ENCODE results near the gene SART1. TPM values are rescaled to one million over a fixed set of nuclear protein-coding genes. Genes with fewer than 3 reads are reported as not detected.
"Not testable (repeated sequence)": the region's sequence is repeated elsewhere in the genome, so short reads cannot be mapped to it uniquely, and the experiment has no call there.

The SART1 gene
- total RNA-seq, 1 donor from 2014 or later: 82.5 TPM

DNA sequence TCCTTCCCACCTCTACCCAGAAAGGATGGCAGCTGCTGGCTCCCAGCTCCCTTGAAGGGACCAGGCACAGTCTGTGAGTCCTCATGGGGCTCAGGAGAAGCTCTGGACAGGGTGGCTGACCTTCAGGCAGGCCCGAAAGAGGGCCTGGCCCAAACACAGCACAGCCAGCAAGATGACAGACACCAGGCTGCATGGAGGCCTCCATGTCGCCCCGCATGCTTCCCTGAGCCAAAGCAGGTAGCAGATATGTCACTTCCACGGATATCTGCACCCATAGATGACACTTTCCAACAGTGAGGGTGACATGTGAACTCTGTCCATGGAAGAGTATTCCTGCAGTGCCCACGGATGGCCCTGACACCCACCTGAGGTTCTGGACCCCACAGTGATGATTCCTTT, 22.1 kb downstream of the SART1 start:
- intact Hi-C loops (cut with micrococcal nuclease): no loop called here

DNA sequence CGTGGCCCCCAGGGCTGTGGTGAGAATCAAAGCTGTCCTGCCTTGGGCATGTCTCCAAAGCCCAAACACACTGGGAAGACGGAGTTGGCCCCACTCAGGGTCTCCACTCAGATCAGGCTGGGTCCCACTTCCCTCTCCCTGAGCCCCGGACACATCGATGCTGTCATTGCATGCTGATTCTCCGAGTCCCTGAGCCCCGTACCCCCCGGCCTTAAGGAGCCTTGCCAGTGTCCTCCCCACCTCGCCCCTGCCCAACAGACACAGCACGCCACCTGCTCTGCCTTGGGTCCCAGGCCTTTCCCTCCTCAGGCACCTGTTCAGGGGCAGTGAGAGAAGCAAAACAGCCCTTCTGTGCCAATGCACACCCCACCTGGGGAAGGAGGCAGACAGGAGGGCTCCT, 25.8 kb downstream of the SART1 start:
- intact Hi-C loops (cut with micrococcal nuclease): loop anchor here (5.0 kb wide), 1 partner anchor 370 kb away; the partner anchor contains the start of gene PCNX3

DNA sequence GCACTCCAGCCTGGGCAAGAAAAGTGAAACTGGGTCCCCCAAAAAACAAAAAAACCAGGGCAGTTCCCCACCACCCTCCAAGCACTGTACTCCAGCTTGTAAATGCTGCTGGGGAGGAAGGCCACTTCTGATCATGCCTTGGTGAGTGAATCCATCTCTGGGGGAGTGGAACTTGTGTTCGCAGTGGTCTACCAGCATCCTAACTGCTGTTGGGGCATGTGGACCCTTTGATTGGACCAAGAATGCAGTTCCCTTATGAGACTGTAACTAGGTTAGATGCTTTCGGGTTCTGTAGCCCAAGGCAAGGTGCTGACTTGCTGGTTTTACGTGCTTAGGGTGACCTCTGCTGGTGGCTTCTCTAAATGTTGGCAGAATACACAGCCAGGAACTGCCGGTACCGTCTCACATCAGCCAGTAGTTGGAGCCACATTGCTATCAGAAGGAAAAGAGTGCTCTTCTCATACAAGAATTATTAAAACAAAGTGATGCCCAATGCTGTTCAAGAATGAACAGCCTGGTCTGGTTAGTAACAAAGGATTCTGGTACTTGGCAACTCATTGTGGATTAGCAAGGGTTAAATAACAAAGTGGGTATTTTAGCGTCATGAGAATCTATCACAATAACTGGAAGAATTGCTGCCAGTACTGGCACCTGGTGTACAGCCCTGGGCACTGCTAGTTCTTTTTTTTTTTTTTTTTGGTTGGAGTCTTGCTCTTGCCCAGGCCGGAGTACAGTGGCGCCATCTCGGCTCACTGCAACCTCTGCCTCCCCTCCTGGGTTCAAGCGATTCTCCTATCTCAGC, 27.5 kb downstream of the SART1 start:
- intact Hi-C loops (cut with micrococcal nuclease): loop anchor here (1.0 to 5.0 kb wide), 15 partner anchors 13 to 372 kb away; partner anchors contain the start of genes AP5B1, BANF1, C11orf68 and CCDC85B

DNA sequence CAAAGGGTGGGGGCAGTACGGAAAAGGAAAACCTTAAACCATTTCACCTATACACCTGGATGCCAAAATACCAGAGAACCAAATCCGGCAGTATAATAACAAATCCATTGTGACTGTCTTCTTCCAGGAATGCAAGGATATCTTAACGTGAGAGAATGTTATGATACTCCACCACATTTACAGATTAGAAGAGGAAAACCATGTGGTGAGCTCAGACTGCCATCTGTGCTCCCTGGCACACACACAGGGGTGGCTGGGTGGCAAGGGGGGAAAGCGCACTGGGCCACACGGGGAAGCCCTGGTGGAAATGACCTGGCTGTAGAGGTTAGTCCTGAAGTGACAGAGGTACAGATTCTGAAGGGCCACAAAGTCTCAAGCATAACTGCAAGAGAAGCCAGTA, 30.5 kb downstream of the SART1 start:
- intact Hi-C loops (cut with micrococcal nuclease): no loop called here

DNA sequence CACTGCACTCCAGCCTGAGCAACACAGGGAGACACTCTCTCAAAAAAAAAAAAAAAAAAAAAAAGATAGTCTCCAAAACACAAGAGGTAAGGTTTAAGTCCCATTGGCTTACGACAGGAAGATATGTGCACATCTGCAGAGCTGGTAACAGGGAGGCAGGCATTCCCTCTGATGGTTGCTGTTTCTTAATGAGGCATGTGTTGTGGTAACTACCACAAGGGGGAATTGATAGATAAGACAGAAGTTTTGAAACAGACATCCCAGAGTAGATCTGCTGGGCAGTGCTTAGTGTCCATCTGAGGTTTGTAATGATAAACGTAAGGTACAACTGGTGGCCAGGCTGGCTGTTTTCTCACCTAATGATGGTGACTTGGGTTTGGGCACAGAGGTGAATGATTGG, 35.8 kb downstream of the SART1 start:
- intact Hi-C loops (cut with micrococcal nuclease): no loop called here

DNA sequence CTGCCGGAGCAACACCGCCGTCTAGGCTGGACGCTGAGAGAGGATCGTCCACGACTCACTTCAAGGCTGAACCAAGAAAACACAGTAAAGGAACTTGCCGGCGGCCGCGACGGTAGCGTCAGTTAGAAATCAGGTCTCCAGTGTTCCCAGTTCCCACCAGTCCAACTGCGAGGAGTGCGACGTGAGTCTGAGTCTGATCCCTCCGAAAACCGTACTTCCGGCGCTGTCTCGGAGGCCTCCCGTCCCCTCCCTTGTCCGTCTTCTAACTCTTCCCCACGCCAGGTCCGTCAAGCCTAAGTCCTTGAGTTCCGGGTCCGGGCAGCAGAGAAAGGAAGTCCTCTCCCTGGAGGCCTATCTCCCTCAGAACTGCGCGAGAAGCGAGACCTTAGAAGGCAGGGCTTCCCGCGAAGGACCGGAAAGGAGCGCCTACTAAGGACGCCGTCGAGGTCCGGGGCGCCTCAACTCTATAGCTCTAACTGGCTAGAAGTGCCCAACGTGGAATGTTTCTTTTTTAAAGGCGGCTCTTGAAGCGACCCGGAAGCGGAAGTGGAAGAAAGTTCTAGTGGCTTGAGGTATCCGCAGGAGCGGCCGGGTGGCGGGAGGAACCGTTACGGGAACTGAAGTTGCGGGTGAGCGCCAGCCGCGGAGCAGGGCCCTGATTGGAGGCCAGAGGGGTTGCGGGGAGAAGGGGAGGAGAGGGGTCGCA, 40.6 kb downstream of the SART1 start, which contains the start of the genes BANF1 and EIF1AD:
Gene BANF1 (plus strand): TSS at position 562 of the 706 bp plus-strand sequence. CDS start 748 bp downstream, outside the sequence.
Gene EIF1AD (minus strand): TSS at position 216 of the 706 bp plus-strand sequence. CDS start 1,768 bp downstream, outside the sequence.
- intact Hi-C loops (cut with micrococcal nuclease): loop anchor here (1.0 kb wide), 16 partner anchors 13 to 432 kb away; partner anchors contain the start of genes C11orf68, CFL1, DRAP1 and FIBP

DNA sequence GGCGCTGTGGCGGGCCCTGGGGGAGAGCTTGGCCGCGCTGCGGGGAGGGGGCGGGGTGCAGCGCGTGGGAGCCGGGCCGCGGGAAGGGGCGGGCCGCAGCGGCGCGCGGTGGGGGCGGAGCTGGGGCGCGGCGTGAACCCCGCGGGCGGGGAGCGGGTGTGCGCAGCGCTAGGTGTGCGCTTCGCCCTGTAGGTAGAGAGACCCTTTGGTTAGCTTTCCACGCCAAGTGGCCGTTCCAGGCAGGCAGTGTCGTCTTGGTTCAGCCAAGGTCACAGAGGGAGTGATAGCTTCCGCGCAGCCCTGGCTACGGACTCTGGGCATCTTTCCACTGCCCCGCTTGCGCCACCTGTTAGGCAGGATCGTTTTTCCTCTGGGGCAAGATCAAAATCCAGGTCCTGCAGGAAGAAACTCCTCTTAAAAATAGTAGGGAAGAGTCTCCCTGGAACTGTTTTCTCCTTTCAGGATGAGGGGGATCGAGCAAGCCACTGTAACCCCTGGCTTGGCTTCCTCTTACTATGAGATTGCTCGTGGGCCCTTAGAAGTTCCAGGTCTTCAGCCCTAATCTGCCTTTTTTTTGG, 41.2 kb downstream of the SART1 start:
- intact Hi-C loops (cut with micrococcal nuclease): loop anchor here (1.0 kb wide), 16 partner anchors 13 to 432 kb away; partner anchors contain the start of genes C11orf68, CFL1, DRAP1 and FIBP

DNA sequence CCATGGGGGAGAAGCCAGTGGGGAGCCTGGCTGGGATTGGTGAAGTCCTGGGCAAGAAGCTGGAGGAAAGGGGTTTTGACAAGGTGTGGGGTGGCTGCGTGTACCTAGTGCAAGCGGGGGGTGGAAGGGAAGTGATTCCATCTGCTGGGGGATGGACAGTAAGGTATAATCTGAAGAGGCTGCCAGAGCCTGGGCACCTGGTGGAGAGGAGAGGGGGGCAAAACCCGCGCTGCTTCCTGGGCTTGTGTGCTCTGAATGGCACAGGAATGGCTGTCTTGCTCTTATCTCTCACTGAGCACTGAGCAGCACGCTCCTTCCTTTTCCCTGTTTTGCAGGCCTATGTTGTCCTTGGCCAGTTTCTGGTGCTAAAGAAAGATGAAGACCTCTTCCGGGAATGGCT, 41.8 kb downstream of the SART1 start:
- intact Hi-C loops (cut with micrococcal nuclease): no loop called here

DNA sequence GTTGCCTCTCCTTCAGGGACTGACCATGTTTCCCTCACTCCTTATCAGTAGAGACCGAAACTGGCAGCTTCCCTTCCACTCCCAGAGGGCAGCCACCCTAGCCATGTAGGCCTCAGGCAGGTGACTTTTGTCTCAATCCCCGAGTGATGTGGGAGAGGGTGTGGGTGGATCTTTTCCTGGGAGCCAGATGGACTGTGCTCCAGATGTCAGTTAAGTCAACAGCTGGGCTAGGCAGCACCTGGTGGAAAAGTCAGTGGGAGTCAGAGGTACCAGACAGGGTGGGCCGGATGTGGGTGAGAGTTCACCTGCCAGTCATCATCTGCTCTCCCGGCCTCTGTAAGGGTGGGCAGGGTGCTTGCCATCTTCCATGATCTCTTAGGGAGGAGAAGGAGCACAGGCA, 42.7 kb downstream of the SART1 start:
- intact Hi-C loops (cut with micrococcal nuclease): no loop called here

DNA sequence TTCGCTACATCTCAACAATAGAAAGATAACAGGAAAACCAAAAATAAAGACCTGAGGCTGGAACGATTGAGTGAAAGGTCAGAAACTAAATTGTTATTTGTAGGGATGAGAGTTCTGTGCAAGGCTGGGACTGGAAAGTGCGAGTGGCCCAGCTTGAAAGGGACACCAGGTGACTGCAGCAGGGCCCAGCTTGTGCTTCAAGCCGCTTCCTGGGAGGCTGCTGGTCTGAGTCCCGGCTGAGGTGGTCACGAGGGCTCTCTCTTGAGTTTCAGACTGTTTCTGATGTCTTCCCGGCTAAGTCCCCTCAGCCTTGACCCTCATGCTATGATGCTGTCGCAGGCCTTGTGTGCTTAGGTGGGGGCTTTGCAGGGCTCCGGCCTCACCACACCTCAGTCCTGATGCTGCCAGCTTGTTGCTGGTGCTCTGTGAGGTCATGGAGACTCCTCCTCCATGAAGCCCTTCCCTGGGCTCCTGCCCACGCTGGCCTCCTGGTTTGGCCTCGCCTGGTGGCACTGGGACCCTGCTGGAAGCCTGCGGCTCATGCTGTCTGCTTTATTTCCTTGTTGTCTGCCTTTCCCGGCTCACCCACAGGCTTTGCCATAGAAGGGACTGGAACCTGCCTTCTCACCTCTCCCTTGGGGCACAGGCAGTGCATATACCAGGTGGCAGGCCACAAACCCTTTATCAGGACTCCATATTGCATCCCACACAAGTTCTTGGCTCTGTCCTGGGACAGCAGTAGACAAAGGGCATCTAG, 44.8 kb downstream of the SART1 start:
- intact Hi-C loops (cut with micrococcal nuclease): no loop called here

DNA sequence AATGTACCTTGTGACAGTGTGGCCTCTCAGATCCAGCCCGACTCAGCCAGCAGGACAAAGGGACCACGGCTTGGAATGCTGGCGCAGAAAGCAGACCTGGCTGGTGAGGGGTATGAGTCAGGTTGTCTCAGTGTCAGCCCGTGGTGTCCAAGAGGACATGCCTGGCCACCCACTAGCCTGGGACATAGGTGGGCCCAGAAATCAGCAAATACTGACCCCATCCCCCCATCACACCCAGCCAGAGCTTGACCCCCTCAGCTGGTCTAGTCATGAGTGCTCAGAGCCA, 45.3 kb downstream of the SART1 start:
- intact Hi-C loops (cut with micrococcal nuclease): no loop called here

DNA sequence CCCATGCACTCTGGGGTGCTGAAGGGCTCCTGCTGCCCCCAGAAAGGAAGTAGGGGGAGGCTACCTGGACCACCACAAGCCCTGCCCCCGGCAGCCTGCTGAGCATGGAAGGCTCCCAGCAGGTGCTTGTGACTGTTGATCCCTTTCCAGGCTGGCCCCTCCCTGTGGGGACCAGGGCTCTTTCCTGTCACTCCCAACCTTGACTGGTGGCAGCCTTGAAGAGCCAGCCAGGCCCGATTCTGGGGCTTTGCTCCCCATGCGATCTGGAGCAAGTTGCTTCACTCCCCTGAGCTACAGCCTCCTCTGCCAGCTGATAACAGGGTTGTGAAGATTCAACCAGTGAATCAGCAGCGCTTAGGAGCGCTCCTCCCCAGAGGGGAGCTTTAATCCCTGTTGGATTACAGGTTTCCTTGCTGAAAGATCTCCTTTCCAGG, 45.7 kb downstream of the SART1 start:
- intact Hi-C loops (cut with micrococcal nuclease): no loop called here

DNA sequence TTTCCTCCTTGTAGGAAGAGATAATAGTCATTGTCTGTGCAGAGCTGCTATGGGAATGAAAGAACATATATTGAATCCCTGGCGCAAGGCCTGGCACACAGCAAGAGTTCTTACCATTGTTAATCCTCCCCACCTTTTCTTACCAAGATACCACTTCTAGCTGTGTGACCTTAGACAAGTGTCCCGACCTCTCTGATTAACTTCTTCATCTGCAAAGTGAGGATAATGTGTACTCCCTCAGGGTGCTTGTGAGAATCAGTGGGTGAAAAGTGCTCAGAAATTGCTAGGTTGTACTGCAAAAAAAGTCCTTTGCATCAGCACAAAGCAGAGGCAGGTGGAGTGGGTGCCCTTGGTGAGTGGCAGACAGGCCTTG, 46.5 kb downstream of the SART1 start:
- intact Hi-C loops (cut with micrococcal nuclease): no loop called here

DNA sequence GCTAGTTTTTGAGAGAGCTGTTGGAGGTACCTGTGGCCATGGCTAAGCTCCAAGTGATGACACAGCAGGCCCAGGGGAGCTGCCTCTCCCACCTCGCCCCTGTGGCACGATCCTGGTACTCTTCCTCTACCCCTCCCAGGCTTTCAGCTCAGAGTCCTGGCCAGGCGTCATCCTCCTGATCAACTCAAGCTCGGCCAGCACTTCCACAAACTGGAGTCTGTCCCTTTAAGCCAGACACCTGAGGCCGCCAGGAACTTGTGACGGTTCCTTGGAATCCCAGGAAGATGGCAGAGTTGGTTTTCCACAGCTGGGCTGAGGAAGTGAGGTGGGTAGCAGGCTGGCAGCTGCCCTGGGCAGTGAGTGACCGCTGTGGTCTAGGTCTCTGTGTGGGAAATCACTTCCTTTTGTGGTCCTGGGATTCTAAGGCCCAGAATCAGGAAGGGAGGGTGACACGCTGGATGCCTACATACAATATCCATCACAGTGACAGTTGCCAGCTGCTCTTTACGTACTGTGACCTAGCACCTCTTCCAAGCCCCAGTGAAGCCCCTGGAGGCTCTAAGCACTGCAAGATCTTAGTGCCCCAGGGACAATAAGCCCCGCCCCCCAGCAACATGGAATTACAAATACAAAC, 47.1 kb downstream of the SART1 start:
- intact Hi-C loops (cut with micrococcal nuclease): no loop called here

DNA sequence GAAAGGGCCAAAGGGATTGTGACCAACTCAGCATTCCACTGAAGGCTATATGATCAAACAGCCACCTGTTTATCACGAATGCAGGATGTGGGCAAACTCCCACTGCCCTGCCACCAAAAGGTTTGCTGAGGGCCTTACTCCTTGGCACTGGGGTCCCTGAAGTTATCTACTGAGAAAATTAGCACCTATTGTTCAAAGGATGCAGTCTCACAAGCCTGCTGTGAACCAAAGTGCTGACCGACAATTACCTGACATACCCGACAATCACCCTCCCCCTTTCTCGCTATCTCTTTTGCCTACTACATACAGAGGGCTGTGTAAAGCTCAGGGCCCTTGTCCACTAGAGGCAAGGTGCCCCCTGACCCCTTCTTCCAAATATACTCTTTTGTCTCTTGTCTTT, 48.5 kb downstream of the SART1 start:
- intact Hi-C loops (cut with micrococcal nuclease): not testable (repeated sequence)

DNA sequence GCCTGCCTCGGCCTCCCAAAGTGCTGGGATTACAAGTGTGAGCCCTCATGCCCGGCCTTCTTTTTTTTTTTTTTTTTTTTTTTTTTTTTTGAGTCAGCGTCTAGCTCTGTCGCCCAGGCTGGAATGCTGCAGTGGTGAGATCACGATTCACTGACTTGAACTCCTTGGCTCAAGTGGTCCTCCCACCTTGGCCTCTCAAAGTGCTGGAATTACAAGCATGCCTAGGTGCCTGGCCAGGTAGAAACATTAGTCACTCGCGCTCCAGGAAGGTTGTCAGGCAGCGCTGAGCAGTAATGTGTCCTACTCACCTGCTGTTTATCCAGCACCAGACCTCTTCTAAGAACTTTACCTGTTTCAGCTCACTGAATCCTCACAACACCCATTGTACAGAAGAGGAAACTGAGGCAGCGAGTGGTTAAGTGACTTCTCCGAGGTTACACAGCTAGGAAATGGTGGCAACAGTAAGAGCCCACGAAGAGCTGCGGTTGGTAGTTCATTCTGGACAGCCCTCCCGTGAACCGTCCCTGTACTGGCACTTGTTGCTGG, 49.8 kb downstream of the SART1 start:
- intact Hi-C loops (cut with micrococcal nuclease): no loop called here

DNA sequence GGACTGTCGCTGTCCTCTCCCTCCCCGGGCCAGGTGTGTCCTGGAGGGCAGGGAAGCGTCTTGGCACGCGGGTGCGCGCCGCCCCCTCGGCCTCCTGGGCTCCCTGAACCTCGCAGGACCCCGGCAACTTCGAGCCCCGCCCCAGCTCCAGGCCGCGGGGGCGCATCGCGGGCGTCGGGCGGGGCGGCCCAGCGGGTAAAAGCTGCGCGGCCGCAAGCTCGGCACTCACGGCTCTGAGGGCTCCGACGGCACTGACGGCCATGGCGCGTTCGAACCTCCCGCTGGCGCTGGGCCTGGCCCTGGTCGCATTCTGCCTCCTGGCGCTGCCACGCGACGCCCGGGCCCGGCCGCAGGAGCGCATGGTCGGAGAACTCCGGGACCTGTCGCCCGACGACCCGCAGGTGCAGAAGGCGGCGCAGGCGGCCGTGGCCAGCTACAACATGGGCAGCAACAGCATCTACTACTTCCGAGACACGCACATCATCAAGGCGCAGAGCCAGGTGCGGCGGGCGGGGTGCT, 50.3 kb downstream of the SART1 start, which contains the start of gene CST6:
Gene CST6 (plus strand): TSS at position 224 of the 519 bp plus-strand sequence. CDS start 37 bp downstream, at position 261.
- intact Hi-C loops (cut with micrococcal nuclease): no loop called here

DNA sequence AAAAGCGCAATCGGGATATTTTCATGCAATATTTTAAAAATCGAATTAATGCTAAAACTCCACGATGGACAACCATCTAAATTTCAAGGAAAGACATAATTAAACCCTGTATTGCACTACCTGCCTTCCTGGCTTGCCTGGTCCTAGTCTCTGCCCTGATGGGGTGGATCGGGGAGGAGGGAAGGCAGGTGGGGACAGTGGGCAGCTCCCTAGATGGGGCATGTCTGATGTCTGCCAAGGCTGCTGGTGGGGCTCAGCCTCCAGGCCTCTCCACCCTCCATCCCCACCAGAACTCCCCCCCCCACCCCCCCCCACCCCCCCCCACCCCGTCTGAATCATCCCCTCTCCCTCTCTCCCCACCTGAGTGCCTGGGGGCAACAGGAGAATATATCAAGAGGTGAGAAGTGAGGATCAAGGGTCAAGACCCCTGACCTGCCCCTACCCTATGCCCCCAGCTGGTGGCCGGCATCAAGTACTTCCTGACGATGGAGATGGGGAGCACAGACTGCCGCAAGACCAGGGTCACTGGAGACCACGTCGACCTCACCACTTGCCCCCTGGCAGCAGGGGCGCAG, 50.9 kb downstream of the SART1 start:
- intact Hi-C loops (cut with micrococcal nuclease): no loop called here

DNA sequence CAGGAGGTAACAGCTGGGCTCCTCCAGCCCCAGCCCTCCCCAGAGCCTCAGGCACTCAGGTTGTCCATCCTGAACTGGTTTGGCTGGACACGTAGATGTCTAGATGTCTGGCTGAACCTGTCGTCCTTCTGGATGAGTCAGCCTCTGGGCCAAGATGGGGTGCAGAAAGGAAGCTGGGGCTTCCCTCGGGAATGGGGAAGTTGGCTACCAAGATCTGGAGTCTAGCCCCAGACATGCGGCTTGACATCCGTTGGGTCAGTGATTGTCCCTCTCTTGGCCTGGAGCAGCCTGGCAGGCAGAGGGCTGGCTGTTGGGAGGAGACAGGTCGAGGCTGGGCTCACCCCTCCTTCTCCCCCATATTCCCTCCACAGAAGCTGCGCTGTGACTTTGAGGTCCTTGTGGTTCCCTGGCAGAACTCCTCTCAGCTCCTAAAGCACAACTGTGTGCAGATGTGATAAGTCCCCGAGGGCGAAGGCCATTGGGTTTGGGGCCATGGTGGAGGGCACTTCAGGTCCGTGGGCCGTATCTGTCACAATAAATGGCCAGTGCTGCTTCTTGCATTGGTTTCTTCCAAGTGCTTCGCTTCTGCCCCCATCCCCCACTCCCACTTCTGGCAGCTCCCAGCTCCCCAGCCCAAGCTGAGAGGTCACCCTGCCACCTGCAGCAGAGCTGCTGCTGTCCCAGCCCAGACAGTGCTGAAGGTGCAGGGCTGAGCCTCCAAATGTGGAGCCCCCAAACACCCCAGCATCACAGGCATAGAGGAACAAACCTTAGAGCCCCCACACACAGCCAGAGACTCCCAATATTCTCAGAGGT, 51.6 kb downstream of the SART1 start:
- intact Hi-C loops (cut with micrococcal nuclease): no loop called here
